ENCODE results near the gene CROCC2.
A peak's percentile ranks its signal among the peaks of the same experiment; 100 is the strongest.

The CROCC2 gene

DNA sequence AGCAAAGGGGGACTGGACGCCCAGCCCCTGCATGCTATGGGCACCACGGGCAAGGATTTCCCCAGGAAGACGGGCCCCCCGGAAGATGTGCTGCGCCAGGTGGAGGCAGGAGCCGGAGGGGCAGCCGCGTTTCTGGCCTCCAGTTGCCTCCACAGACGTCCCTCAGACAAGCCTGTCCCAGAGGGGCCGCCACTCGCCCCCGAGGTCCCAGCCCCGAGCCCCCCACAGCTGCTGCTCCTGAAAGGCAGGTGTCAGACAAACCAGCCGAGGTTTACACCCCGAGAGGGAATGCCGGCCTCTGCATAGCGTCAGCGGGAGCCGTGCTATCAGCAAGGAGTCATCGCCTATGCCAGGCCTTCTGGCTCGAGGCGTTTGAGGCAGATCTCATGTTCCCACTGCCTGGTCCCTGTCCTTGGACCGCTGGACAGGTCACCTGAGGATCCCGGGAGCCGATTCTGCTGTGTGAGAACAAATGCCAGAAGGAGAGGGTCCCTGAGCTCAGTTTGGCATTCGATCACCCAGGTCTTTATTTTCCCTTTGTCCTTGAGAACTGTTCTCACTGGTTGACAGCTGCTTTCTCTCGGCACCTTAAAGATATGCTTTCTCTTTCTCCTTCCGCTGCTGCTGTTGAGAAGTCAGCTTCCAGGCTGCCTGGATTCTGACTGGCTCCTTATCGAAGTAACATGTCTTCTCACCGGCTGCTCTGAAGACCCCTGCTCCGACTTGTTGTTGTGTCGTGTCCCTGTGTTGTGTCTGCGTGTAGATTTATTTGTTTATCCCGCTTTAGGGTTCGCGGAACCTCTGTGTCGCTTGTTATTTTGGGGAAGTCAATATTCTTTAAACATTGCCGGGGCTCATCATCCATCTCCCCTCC is 20.6 kb downstream of the CROCC2 start:
- peak overlapping the region; percentile 11; the same call in 1 of the 2 replicates for H3K27ac ChIP-seq
- ChIA-PET CTCF (interaction anchor here (0.6 to 1.2 kb wide), 2 partner anchors 13 to 17 kb away, joined by 4 to 5 read pairs; no protein-coding TSS in a partner anchor), POLR2A (ENCODE audit: low non-redundant PET) (no interaction called here)
- DNase-seq (ENCODE audit: low spot score): no peak
- TF ChIP-seq, protein P1, sequence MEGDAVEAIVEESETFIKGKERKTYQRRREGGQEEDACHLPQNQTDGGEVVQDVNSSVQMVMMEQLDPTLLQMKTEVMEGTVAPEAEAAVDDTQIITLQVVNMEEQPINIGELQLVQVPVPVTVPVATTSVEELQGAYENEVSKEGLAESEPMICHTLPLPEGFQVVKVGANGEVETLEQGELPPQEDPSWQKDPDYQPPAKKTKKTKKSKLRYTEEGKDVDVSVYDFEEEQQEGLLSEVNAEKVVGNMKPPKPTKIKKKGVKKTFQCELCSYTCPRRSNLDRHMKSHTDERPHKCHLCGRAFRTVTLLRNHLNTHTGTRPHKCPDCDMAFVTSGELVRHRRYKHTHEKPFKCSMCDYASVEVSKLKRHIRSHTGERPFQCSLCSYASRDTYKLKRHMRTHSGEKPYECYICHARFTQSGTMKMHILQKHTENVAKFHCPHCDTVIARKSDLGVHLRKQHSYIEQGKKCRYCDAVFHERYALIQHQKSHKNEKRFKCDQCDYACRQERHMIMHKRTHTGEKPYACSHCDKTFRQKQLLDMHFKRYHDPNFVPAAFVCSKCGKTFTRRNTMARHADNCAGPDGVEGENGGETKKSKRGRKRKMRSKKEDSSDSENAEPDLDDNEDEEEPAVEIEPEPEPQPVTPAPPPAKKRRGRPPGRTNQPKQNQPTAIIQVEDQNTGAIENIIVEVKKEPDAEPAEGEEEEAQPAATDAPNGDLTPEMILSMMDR (conservative IDR thresholded peaks at IDR 0.05; ENCODE audit: low read depth): no peak

DNA sequence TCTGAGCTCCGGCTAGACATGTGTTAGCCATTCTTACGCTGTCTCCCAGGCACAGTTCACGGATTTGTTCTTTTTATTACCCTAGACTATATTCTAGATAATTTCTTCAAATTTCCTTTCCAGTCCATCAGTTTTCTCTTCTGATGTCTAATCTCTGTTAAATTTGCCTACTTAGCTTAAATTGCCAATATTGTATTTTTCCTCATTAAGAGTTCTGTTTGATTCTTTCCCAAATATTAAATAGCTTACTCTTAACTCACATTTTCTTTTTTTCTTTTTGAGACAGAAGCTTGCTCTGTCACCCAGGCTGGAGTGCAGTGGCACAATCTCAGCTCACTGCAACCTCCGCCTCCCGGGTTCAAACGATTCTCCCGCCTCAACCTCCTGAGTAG is 21.2 kb downstream of the CROCC2 start:
- POLR2A ChIA-PET (ENCODE audit: low non-redundant PET): no interaction called here
- TF ChIP-seq, protein P1 (conservative IDR thresholded peaks at IDR 0.05; ENCODE audit: low read depth): no peak
- CTCF ChIA-PET: interaction anchor here (0.6 kb wide), 1 partner anchor 17 kb away, joined by 4 read pairs; no protein-coding TSS in a partner anchor

DNA sequence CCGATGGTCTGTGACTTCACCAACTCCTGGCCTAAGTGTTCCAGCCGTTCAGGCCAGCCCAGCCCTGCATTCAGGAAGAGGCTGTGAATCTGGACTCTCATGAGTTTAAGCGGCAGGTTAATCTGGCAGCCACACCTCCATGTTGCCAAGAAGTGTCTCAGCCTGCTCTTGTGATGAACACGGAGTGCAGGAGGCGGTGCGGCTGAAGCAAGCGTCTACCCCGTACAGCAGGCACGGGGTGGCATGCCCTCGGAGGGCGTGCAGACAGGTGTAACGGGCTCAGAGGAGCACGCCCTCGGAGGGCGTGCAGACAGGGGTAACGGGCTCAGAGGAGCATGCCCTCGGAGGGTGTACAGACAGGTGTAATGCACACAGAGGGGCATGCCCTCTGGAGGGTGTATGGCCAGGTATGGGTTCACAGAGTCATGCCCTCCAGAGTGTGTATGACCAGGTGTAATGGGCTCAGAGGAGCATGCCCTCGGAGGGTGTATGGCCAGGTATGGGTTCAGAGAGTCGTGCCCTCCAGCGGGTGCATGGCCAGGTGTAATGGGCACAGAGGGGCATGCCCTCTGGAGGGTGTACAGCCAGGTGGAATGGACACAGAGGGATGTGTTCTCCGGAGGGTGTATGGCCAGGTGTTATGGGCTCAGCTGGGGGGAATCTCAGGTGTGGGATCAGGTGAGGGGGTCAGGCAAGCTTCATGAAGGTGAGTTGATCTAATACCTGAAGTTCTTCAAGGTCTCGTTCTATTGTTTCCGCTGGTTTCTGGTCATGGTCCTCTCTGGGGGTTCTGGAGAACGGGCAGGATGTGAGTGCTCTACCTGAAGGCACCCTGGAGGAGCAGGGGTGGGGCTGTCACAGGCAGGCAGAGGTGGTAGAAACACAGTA is 22.6 kb downstream of the CROCC2 start:
- ChIA-PET CTCF (interaction anchor here (0.5 kb wide), 1 partner anchor 57 kb away, joined by 3 read pairs; no protein-coding TSS in a partner anchor), POLR2A (ENCODE audit: low non-redundant PET) (no interaction called here)
- TF ChIP-seq, protein P1 (conservative IDR thresholded peaks at IDR 0.05; ENCODE audit: low read depth): no peak
- H3K27ac ChIP-seq: no peak overlapping the region
- no peak for DNase-seq (ENCODE audit: low spot score)

More for the DNA sequence above, 21.2 kb downstream of the CROCC2 start:
- no peak overlapping the region for H3K27ac ChIP-seq
- no peak for DNase-seq (ENCODE audit: low spot score)

DNA sequence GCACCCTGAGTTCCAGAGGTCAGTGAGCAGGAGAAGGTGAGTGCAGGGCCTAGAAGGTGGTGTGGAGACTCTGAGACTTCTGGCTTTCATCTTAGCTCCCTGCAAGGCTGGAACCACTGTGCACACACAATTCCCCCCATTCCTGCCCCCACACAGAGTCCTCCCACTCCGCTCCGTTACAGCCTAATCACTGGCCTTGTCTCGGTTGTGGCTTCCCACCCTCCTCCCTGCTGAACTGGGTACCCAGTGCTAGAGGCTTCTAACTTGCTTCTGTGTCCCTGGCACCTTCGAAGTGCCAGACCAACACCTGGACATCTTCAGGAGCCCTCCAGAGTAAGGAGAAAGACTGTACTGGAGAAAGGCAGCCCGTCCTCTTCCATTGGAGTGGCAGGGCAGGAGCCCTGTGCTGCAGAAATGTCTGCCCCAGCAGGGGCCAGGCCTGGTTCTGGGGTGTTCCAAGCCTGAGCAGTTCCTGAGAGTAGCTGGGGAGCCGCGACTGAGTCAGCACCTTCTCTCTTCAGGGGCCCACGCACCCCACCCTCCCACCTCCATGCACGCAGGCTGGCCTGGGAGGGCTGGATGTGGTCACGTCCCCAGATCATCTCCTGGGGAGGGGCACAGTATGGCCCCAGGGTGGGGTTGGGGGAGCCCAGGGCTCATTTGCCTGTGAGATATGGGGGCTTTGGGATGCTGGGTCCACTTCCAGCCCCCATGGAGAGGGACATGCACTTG is 23.4 kb downstream of the CROCC2 start:
- no peak for DNase-seq (ENCODE audit: low spot score)
- ChIA-PET POLR2A (ENCODE audit: low non-redundant PET) (no interaction called here), CTCF (no interaction called here)
- no peak overlapping the region for H3K27ac ChIP-seq
- TF ChIP-seq, protein P1 (conservative IDR thresholded peaks at IDR 0.05; ENCODE audit: low read depth): no peak

DNA sequence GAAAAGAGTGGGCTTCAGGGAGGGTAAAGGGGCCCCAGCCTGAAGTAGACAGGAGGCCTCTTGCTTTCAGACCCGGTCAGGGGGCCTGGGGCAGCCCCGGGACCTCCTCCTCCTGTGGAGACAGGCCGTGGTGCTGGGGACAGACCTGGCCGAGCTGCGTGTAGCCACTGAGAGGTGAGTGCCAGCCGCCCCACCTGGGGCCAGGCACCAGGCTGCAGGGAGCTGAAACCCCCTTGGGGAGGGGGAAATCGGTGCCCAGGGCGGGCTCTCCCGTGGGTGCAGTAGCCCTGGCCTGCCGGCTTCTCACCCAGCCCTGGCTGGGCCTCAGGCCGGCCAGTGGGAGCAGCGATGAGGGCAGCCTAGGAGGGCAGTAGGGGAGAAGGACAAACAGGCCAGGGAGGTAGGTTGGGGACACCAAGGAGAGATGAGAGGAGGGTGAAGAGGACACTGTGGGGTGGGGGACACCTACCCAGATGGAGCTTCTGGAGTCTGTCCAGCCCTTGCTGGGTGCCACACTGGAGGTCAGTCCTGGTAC is 24.0 kb downstream of the CROCC2 start:
- no peak for DNase-seq (ENCODE audit: low spot score)
- POLR2A ChIA-PET (ENCODE audit: low non-redundant PET): no interaction called here
- CTCF ChIA-PET: interaction anchor here (0.6 kb wide), 1 partner anchor 16 kb away, joined by 3 read pairs; no protein-coding TSS in a partner anchor
- TF ChIP-seq, protein P1 (conservative IDR thresholded peaks at IDR 0.05; ENCODE audit: low read depth): no peak
- H3K27ac ChIP-seq: no peak overlapping the region

Measured in RWPE1 (cell line).